RWPE1 (cell line): ENCODE results near the gene CELF6.
A peak's percentile ranks its signal among the peaks of the same experiment; 100 is the strongest.

Source experiments
- CTCF ChIA-PET: fragments of 350-600 bp; sonication (Branson Sonifier 250); formaldehyde crosslinking; extraction: SDS; loops from one replicate; lab custom pipeline; 2021; lab: Yijun Ruan, JAX
- POLR2A ChIA-PET: fragments of 400-600 bp; formaldehyde crosslinking; extraction: SDS; loops from one replicate; lab custom pipeline; 2020; ENCODE audit warnings: antibody characterized with exemption; ENCODE audit not compliant: low non-redundant PET; lab: Yijun Ruan, JAX
- DNase-seq: peaks from one replicate; pipeline ENCODE4 v3.0.0; 2012; ENCODE audit warnings: low spot score
- H3K27ac ChIP-seq: fragments of 450-650 bp; 2 replicates; pipeline ENCODE4 v1.5.1; 2017
- TF ChIP-seq, protein P1 (sequence below): fragments of 450-650 bp; conservative IDR thresholded peaks from 2 replicates; pipeline ENCODE4 v1.5.1; 2017; ENCODE audit warnings: low read depth, mild to moderate bottlenecking

Gene CELF6

DNA sequence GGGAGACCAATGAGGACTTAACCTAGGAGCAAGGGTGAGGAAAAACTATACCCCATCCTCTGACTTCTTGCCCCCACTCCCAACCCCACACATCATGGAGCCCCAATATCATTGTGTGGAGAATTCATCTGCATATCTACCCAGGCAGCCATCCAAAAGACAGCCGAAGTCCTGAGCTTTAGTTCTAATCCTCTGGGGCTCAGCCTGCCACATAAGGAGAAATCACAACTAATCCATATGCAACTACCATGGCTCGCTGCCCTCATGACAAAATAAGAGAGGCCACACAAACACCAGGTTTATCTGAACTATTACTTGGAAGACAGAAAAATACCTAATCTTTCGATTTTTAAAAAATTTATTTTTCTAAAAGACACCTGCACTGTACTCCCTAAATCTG lies 38.2 kb upstream of the CELF6 start:
- TF ChIP-seq, protein P1, sequence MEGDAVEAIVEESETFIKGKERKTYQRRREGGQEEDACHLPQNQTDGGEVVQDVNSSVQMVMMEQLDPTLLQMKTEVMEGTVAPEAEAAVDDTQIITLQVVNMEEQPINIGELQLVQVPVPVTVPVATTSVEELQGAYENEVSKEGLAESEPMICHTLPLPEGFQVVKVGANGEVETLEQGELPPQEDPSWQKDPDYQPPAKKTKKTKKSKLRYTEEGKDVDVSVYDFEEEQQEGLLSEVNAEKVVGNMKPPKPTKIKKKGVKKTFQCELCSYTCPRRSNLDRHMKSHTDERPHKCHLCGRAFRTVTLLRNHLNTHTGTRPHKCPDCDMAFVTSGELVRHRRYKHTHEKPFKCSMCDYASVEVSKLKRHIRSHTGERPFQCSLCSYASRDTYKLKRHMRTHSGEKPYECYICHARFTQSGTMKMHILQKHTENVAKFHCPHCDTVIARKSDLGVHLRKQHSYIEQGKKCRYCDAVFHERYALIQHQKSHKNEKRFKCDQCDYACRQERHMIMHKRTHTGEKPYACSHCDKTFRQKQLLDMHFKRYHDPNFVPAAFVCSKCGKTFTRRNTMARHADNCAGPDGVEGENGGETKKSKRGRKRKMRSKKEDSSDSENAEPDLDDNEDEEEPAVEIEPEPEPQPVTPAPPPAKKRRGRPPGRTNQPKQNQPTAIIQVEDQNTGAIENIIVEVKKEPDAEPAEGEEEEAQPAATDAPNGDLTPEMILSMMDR: no peak
- H3K27ac ChIP-seq: no peak overlapping the region
- DNase-seq: no peak
- CTCF ChIA-PET: no interaction called here
- POLR2A ChIA-PET: no interaction called here

DNA sequence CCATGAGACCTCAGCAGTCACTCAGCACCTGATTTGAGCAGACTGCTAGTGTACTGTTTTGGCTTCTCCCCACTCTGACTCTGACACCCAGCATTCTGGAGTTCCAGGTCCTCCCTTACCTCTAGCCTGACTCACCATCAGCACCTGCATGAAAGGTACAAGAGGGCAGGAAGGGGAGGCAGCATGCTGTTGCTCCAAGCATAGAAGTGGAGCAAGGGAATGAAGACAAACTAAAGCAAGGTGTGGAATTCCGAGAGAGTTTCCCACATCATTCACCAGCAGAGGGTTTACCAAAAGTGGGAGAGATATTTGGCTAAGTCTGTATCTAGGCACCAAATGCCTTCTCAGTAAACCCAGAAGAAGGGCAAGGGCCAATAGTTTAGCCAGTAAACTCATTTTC lies 34.5 kb upstream of the CELF6 start:
- no peak for DNase-seq
- H3K27ac ChIP-seq: no peak overlapping the region
- ChIA-PET POLR2A (no interaction called here), CTCF (no interaction called here)
- TF ChIP-seq, protein P1: no peak

DNA sequence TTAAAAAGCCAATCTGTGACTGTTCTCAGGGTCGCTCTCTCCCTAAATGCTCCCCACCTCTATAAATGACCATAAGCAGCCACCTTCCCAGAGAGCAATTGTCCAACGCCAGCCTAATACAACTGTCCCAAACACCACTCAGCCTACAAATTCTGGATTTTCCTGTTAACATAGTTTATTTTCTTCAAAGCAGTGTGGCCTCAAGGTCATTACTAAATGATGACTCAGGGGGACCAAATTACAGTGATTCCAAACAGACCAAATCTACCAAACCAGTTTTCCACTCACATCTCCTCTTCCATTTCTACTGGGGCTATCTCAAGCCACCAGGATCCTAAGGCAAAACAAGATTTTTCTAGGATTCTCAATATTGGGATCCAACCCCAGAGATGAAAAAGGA lies 33.3 kb upstream of the CELF6 start:
- POLR2A ChIA-PET: interaction anchor here (0.7 kb wide), 1 partner anchor 663 kb away, joined by 3 read pairs; no protein-coding TSS in a partner anchor
- TF ChIP-seq, protein P1: no peak
- H3K27ac ChIP-seq: no peak overlapping the region
- CTCF ChIA-PET: no interaction called here
- peak; percentile 42 for DNase-seq

DNA sequence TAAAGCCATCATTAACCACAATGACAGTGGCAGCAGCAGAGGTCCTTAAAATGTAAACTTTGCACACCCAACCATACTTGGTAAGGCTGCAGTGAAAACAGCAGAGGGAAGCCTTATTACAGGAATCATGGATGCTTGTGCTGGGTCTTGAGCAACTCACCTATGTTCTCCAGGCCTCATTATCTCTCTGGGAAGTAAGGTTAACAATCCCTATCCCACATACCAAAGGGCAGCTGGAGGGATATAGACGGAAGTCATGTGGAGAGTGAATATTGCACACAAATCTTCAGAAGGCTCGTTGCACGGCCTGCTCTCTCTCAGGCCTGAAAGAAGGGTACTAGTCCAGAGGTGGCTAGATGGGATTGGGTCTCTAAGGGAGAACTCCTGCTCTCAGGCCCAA lies 25.8 kb upstream of the CELF6 start:
- TF ChIP-seq, protein P1: no peak
- no peak for DNase-seq
- no peak overlapping the region for H3K27ac ChIP-seq
- POLR2A ChIA-PET: no interaction called here
- CTCF ChIA-PET: no interaction called here

DNA sequence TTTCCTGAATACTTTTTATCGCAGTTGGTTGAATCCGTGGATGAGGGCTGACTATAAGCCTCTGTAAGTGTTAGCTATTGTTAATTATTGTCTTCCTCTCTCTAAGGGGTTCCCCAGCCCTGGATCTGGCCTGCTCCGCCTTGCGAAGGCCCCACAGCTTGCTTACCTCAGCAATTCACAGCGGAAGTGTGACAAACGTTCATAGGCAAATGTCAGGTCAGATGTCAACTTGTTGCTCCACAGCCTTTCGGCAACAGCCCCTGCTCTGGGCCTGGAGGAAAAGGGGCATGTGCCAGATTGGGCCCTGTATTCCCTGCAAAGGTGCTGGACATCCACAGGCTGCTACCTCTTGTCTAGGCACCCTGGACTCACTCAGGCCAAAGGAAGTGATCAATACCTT lies 25.3 kb upstream of the CELF6 start:
- POLR2A ChIA-PET: no interaction called here

DNA sequence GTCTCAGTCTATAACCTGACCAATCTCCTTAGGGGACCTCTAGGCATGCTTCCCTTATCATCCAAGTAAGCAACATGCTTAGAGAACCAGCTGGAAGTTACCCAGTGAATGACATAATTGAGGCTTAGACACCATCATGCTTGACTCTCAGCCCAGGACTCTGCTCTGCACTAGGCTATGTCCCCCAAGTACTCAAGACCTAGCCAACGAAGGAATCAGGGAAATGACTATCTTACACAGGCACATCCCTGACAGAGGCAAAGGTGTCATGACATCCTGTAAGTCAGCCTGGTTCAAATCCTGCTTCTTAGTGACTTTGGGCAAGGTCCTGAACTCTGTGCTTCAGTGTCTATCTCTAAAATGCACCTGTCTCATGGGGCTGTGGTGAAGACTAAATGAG lies 24.6 kb upstream of the CELF6 start:
- POLR2A ChIA-PET: no interaction called here
- no peak for DNase-seq
- CTCF ChIA-PET: no interaction called here
- no peak overlapping the region for H3K27ac ChIP-seq
- TF ChIP-seq, protein P1: no peak

More for the DNA sequence above, 25.3 kb upstream of the CELF6 start:
- TF ChIP-seq, protein P1: no peak
- no peak for DNase-seq
- H3K27ac ChIP-seq: no peak overlapping the region
- CTCF ChIA-PET: no interaction called here
